Measurements from ENCODE around the gene SBF2. TPM values are rescaled to one million over a fixed set of nuclear protein-coding genes. Genes with fewer than 3 reads are reported as not detected.
"Not testable (repeated sequence)": the region's sequence is repeated elsewhere in the genome, so short reads cannot be mapped to it uniquely, and the experiment has no call there.

Gene SBF2
- total RNA-seq, 1 donor from 2014 or later = 6.1 TPM

- intact Hi-C loops (cut with micrococcal nuclease) = no loop called here
Observed at GRCh38 chr11:9923280-9923679, 370.7 kb downstream of the SBF2 start.

- intact Hi-C loops (cut with micrococcal nuclease) = no loop called here
Observed at GRCh38 chr11:9922806-9923205, 371.2 kb downstream of the SBF2 start.

GRCh38 chr11:9916480-9916879 lies 377.5 kb downstream of the SBF2 start:
- intact Hi-C loops (cut with micrococcal nuclease) = no loop called here

GRCh38 chr11:9914064-9914463 lies 380.0 kb downstream of the SBF2 start:
- intact Hi-C loops (cut with micrococcal nuclease) = no loop called here

GRCh38 chr11:9905960-9906791 lies 387.8 kb downstream of the SBF2 start:
- intact Hi-C loops (cut with micrococcal nuclease) = loop anchor here (2.0 kb wide), 1 partner anchor 19 kb away; no protein-coding TSS in a partner anchor

- intact Hi-C loops (cut with micrococcal nuclease) = loop anchor here (2.0 kb wide), 1 partner anchor 19 kb away; no protein-coding TSS in a partner anchor
Observed at GRCh38 chr11:9905501-9905951, 388.5 kb downstream of the SBF2 start.

GRCh38 chr11:9903579-9903978 lies 390.4 kb downstream of the SBF2 start:
- intact Hi-C loops (cut with micrococcal nuclease) = no loop called here

- intact Hi-C loops (cut with micrococcal nuclease) = no loop called here
Observed at GRCh38 chr11:9901943-9902342, 392.1 kb downstream of the SBF2 start.

- intact Hi-C loops (cut with micrococcal nuclease) = not testable (repeated sequence)
Observed at GRCh38 chr11:9900253-9900652, 393.8 kb downstream of the SBF2 start.

GRCh38 chr11:9899676-9900075 lies 394.3 kb downstream of the SBF2 start:
- intact Hi-C loops (cut with micrococcal nuclease) = no loop called here

GRCh38 chr11:9896902-9897301 lies 397.1 kb downstream of the SBF2 start:
- intact Hi-C loops (cut with micrococcal nuclease) = no loop called here

- intact Hi-C loops (cut with micrococcal nuclease) = no loop called here
Observed at GRCh38 chr11:9895006-9895405, 399.0 kb downstream of the SBF2 start.

- intact Hi-C loops (cut with micrococcal nuclease) = no loop called here
Observed at GRCh38 chr11:9893474-9893873, 400.5 kb downstream of the SBF2 start.

GRCh38 chr11:9888938-9889337 lies 405.1 kb downstream of the SBF2 start:
- intact Hi-C loops (cut with micrococcal nuclease) = loop anchor here (1.0 kb wide), 1 partner anchor 22 kb away; no protein-coding TSS in a partner anchor

- intact Hi-C loops (cut with micrococcal nuclease) = loop anchor here (2.0 kb wide), 1 partner anchor 17 kb away; no protein-coding TSS in a partner anchor
Observed at GRCh38 chr11:9887472-9887871, 406.5 kb downstream of the SBF2 start.

GRCh38 chr11:9886595-9886994 lies 407.4 kb downstream of the SBF2 start:
- intact Hi-C loops (cut with micrococcal nuclease) = loop anchor here (2.0 kb wide), 1 partner anchor 18 kb away; no protein-coding TSS in a partner anchor

- intact Hi-C loops (cut with micrococcal nuclease) = no loop called here
Observed at GRCh38 chr11:9884601-9885000, 409.4 kb downstream of the SBF2 start.

- intact Hi-C loops (cut with micrococcal nuclease) = no loop called here
Observed at GRCh38 chr11:9880657-9881056, 413.4 kb downstream of the SBF2 start.

- intact Hi-C loops (cut with micrococcal nuclease) = no loop called here
Observed at GRCh38 chr11:9878936-9879335, 415.1 kb downstream of the SBF2 start.

- intact Hi-C loops (cut with micrococcal nuclease) = no loop called here
Observed at GRCh38 chr11:9876331-9876730, 417.7 kb downstream of the SBF2 start.

GRCh38 chr11:9875862-9876261 lies 418.2 kb downstream of the SBF2 start:
- intact Hi-C loops (cut with micrococcal nuclease) = no loop called here

GRCh38 chr11:9875399-9875798 lies 418.6 kb downstream of the SBF2 start:
- intact Hi-C loops (cut with micrococcal nuclease) = no loop called here

GRCh38 chr11:9874466-9874865 lies 419.6 kb downstream of the SBF2 start:
- intact Hi-C loops (cut with micrococcal nuclease) = no loop called here

Data from T-helper 1 cell treated with Interleukin-12 subunit alpha and Interleukin-12 subunit beta and Interleukin-4 antibody, amounts not matched to agents 30 ng/mL and 1 ng/mL, for 36 hours (primary cell).